Thymus (tissue), 11 donors: ENCODE results near the gene PPIA. TPM values are rescaled to one million over a fixed set of nuclear protein-coding genes. Genes with fewer than 3 reads are reported as not detected.

Experiments used
- DNase-seq, 9 donors: peaks; one replicate each; pipeline ENCODE4 v3.0.0-alpha.2; 2013; ENCODE audit warnings: low spot score in 9 of 9, low read depth in 6 of 9, missing footprints in 1 of 9
- H3K27ac ChIP-seq, 2 donors: one replicate each; pipeline ENCODE4 v1.5.1; 2013; ENCODE audit warnings: control low read depth in 1 of 2, low read depth in 1 of 2, low read length in 1 of 2, mild to moderate bottlenecking in 1 of 2, moderate library complexity in 1 of 2
- H3K27me3 ChIP-seq, 2 donors: one replicate each; pipeline ENCODE4 v1.5.1; 2013; ENCODE audit warnings: low read length in 1 of 2; ENCODE audit not compliant: control insufficient read depth in 2 of 2, insufficient read depth in 1 of 2
- H3K36me3 ChIP-seq, 2 donors: one replicate each; pipeline ENCODE4 v1.5.1; 2013; ENCODE audit warnings: low read length in 1 of 2, mild to moderate bottlenecking in 1 of 2, moderate library complexity in 1 of 2; ENCODE audit not compliant: control insufficient read depth in 2 of 2, insufficient read depth in 2 of 2
- H3K4me1 ChIP-seq, 2 donors: one replicate each; pipeline ENCODE4 v1.5.1; 2013; ENCODE audit warnings: low read length in 2 of 2; ENCODE audit not compliant: control insufficient read depth in 2 of 2, insufficient read depth in 2 of 2
- H3K4me3 ChIP-seq, 2 donors: one replicate each; pipeline ENCODE4 v1.5.1; 2013; ENCODE audit warnings: low read length in 2 of 2, control low read depth in 1 of 2, mild to moderate bottlenecking in 1 of 2
- H3K9me3 ChIP-seq, 2 donors: one replicate each; pipeline ENCODE4 v1.5.1; 2013; ENCODE audit warnings: low read length in 1 of 2, mild to moderate bottlenecking in 1 of 2; ENCODE audit not compliant: control insufficient read depth in 2 of 2, insufficient read depth in 1 of 2
- WGBS: extraction: QIAGEN DNeasy Blood & Tissue Kit; methylation state at CpG from one replicate; pipeline ENCODE4 v1.1.7; 2013; 5-methylcytosine and 5-hydroxymethylcytosine counted together
- polyA plus RNA-seq: library from polyadenylated mRNA; stranded (reverse); fragments of 200-250 nt; gene quantifications from one replicate; pipeline ENCODE4 v1.2.3, GENCODE V29; 2013
- total RNA-seq: library from RNA; stranded (reverse); fragments of 120-200 nt; gene quantifications from one replicate; pipeline ENCODE4 v1.2.4, GENCODE V29; 2013
- donor health status: healthy.

PPIA gene
- total and polyA plus RNA-seq, 2 donors = 2,685 to 3,565 TPM

DNA sequence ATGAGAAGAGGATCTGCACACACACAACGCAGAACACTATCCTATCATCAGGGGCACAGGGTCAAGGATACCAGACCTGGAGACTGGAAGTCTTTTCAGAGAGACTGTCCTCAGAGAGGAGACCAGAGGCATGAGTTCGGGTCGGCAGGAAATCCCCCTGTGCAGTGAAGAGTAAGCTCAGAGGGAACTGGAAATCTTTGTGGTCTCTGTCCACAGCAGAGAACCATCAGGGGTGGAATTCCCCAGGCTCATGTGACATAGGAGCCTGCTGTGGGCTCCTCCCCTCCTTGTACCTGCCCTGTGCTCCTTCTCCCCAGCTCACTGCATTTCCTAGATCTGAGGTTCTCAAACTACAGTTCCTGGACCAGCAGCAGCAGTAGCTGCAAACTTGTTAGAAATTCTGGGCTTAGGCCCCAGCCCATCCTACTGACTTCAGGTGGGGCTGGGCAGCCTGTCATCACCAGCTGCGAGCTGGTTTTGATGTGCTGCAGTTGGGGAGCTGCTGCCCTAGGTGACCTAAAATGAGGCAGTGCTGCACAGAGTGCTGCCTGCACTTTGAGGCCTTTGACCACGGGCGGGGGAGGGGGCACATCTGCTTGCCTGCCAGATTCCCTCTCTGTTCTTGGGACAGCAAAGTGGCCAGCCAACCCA is 45.4 kb upstream of the PPIA start:
- Histone ChIP-seq H3K27me3 (no peaks in the 10 kb centered on the region), H3K4me1 (peaks cover 29 to 36% of the 10 kb centered on the region in 2 donors), H3K27ac (peak overlapping the region; percentile 46 to 78), H3K36me3 (peaks cover 0 to 3% of the 10 kb centered on the region in 2 donors), H3K4me3 (no peak overlapping the region), H3K9me3 (no peaks in the 10 kb centered on the region)
- 43% methylated on average over 6 of the region's 6 CpGs for WGBS
- peak in 7 of 9 donors; percentile 25 to 75 (median 50) for DNase-seq

GRCh38 chr7:44752822-44753221 is 43.7 kb upstream of the PPIA start:
- Histone ChIP-seq H3K4me3 (no peak overlapping the region), H3K36me3 (peaks cover 16% of the 10 kb centered on the region in 2 donors), H3K27me3 (no peaks in the 10 kb centered on the region), H3K9me3 (no peaks in the 10 kb centered on the region), H3K4me1 (peaks cover 26 to 34% of the 10 kb centered on the region in 2 donors), H3K27ac (no peak overlapping the region)
- WGBS = 97% methylated on average over 2 of the region's 2 CpGs
- no peak for DNase-seq

GRCh38 chr7:44754802-44755697 is 41.4 kb upstream of the PPIA start:
- H3K4me1 ChIP-seq = peaks cover 18 to 22% of the 10 kb centered on the region in 2 donors
- no peaks in the 10 kb centered on the region for H3K9me3 ChIP-seq
- WGBS = 98% methylated on average over 11 of the region's 11 CpGs

DNA sequence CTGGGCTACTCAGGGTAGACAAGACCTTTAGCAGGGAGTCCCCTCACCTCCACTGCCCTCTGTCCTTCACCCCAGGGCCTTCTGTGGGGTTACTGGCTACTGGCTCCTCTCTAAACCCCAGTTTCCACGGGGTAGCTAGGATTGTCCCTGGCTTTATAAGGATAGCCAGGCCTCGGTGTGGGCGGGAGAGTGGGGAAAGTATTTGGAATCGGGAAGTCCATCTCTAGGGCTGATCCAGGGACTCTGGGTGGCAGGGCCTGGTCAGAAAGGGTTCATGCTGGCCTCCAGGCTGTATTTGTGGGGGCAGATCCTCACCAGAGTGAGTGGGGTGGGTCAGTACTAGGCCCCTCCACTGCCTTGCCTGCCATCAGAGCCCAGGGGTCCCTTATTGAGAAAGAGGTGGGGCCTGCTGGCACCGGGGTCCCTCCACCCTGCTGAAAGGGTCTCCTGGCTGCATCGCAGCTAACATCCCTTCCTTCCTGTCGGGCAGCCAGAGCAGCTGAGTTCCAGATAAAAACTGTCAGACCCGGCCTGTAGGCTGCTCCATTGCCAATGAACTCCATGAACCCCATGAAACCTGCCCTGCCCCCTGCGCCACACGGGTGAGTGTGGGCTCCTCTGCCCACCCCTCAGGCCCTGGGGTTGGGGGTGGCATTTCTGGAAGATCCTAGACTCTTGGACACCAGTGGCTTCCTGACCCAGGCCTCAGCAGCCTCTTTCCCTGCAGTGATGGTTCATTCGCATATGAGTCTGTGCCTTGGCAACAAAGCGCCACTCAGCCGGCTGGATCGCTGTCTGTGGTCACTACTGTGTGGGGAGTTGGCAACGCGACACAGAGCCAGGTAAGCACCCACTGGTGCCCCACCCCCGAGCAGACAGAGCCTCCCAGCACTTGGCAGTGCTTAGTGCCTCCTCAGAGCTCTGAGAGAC is 40.5 kb upstream of the PPIA start:
- Histone ChIP-seq H3K4me3 (no peak overlapping the region), H3K27ac (no peak overlapping the region), H3K27me3 (no peaks in the 10 kb centered on the region), H3K9me3 (no peaks in the 10 kb centered on the region), H3K36me3 (peaks cover 38 to 41% of the 10 kb centered on the region in 2 donors), H3K4me1 (peaks cover 9 to 13% of the 10 kb centered on the region in 2 donors)
- 89% methylated on average over 17 of the region's 17 CpGs for WGBS
- DNase-seq = no peak

More at GRCh38 chr7:44754802-44755697, 41.4 kb upstream of the PPIA start:
- no peak overlapping the region for H3K27ac ChIP-seq
- H3K36me3 ChIP-seq = peaks cover 31 to 32% of the 10 kb centered on the region in 2 donors
- no peaks in the 10 kb centered on the region for H3K27me3 ChIP-seq
- DNase-seq = no peak
- H3K4me3 ChIP-seq = no peak overlapping the region

DNA sequence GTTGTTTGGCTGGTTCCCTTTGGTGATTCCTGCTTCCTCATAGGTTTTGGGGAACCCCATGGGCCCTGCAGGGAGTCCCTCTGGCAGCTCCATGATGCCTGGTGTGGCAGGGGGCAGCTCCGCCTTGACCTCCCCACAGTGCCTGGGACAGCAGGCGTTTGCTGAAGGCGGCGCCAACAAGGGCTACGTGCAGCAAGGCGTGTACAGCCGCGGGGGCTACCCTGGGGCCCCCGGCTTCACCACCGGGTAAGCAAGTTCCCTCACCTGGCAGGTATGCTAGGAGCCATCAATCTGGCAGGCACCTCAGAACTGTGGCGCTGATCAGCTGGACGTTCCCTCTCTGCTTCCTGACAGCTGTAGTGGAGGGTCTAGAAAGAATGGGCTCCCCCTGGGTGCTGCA is 39.6 kb upstream of the PPIA start:
- Histone ChIP-seq H3K4me3 (no peak overlapping the region), H3K36me3 (peaks cover 46 to 50% of the 10 kb centered on the region in 2 donors), H3K9me3 (no peaks in the 10 kb centered on the region), H3K4me1 (peaks cover 0 to 4% of the 10 kb centered on the region in 2 donors), H3K27ac (no peak overlapping the region), H3K27me3 (no peaks in the 10 kb centered on the region)
- 95% methylated on average over 12 of the region's 12 CpGs for WGBS
- no peak for DNase-seq

DNA sequence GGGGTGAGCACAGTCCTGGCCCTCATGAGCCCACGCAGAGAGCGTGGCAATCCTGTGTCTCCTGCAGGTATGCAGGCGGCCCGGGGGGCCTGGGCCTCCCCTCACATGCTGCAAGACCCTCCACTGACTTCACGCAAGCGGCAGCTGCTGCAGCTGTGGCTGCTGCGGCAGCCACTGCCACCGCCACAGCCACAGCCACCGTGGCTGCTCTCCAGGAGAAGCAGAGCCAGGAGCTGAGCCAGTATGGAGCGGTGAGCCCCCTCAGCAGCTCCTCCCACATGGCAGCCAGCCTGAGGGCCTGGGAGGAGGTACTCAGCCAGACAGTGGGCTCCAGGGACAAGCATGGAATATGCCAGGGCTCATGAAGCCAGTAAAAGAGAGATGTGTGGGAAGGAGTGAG is 39.2 kb upstream of the PPIA start:
- Histone ChIP-seq H3K36me3 (peaks cover 50 to 54% of the 10 kb centered on the region in 2 donors), H3K27me3 (no peaks in the 10 kb centered on the region), H3K9me3 (no peaks in the 10 kb centered on the region), H3K4me1 (peaks cover 0 to 4% of the 10 kb centered on the region in 2 donors), H3K4me3 (no peak overlapping the region), H3K27ac (no peak overlapping the region)
- 98% methylated on average over 10 of the region's 10 CpGs for WGBS
- no peak for DNase-seq

DNA sequence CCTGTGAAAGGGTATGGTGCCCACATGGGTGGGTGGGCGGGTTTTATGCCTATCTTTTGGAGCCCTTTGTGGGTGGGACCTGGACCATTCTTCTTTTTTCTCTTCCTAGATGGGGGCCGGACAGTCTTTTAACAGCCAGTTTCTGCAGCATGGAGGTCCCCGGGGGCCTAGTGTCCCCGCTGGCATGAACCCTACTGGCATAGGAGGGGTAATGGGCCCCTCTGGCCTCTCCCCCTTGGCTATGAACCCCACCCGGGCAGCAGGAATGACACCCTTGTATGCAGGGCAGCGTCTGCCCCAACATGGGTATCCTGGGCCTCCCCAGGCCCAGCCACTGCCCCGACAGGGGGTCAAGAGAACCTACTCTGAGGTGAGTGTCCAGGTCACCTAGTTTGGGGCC is 38.7 kb upstream of the PPIA start:
- Histone ChIP-seq H3K4me1 (peaks cover 0 to 4% of the 10 kb centered on the region in 2 donors), H3K9me3 (no peaks in the 10 kb centered on the region), H3K27me3 (no peaks in the 10 kb centered on the region), H3K27ac (no peak overlapping the region), H3K36me3 (peaks cover 53 to 58% of the 10 kb centered on the region in 2 donors), H3K4me3 (no peak overlapping the region)
- 99% methylated on average over 7 of the region's 7 CpGs for WGBS
- DNase-seq = no peak

DNA sequence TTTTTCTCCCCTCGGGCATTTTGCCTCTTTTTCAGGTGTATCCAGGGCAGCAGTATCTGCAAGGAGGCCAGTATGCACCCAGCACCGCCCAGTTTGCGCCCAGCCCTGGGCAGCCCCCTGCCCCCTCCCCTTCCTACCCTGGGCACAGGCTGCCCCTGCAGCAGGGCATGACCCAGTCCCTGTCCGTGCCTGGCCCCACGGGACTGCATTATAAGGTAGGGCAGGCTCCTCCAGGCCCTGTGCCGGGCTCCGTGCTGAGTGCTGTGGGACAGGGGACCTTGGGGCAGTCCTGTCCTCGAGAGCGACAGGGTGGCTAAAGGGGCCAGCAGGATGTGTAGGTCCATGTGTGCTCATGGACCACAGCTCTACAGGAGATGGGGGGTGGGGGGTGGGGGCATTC is 37.2 kb upstream of the PPIA start:
- Histone ChIP-seq H3K27ac (no peak overlapping the region), H3K36me3 (peaks cover 68 to 72% of the 10 kb centered on the region in 2 donors), H3K4me1 (peaks cover 0 to 4% of the 10 kb centered on the region in 2 donors), H3K27me3 (no peaks in the 10 kb centered on the region), H3K4me3 (no peak overlapping the region), H3K9me3 (no peaks in the 10 kb centered on the region)
- no peak for DNase-seq
- 99% methylated on average over 9 of the region's 9 CpGs for WGBS
